GM12891 (cell line): ENCODE data around the gene KLB.

Experiments used
- POLR2A ChIP-seq: IDR thresholded peaks from 2 replicates; pipeline ENCODE4 v1.6.1; 2011; ENCODE audit warnings: low read depth, low read length, control low read depth
- POLR2AphosphoS5 ChIP-seq: IDR thresholded peaks from 2 replicates; pipeline ENCODE4 v1.6.1; 2011; ENCODE audit warnings: low read depth, low read length, control low read depth

- TF ChIP-seq POLR2A (no peak), POLR2AphosphoS5 (no peak)
Measured at GRCh38 chr4:39362827-39363226, 43.9 kb upstream of the KLB start.
